ENCODE measurements around the gene OSBPL2. TPM values are rescaled to one million over a fixed set of nuclear protein-coding genes. Genes with fewer than 3 reads are reported as not detected.

Gene OSBPL2
- total RNA-seq, 1 experiment from 2014 or later = 41.4 TPM

- H3K4me1 ChIP-seq (ENCODE audit: control insufficient read depth, insufficient read depth, low read length) = peaks cover 32% of the 10 kb centered on the region
- H3K4me3 ChIP-seq (ENCODE audit: low read depth in 2 of 2, low read length in 2 of 2) = no peak overlapping the region
- H3K27ac ChIP-seq (ENCODE audit: low read length) = no peak overlapping the region
- no peaks in the 10 kb centered on the region for H3K9me3 ChIP-seq (ENCODE audit: control insufficient read depth, insufficient read depth, low read depth, low read length)
- DNase-seq (ENCODE audit: low read depth, low spot score) (no peak), ATAC-seq (no peak)
- in situ Hi-C loops (cut with HindIII; ENCODE audit: low pct_unique_long_range_greater_than_20kb, low sequenced_read_pairs) (no loop called here), intact Hi-C loops (cut with micrococcal nuclease; ENCODE audit: unreplicated experiment) (no loop called here)
- no peaks in the 10 kb centered on the region for H3K27me3 ChIP-seq (ENCODE audit: control insufficient read depth, insufficient read depth, low read length)
- no TSS peak for BruUV-seq (replicated peaks)
- TF ChIP-seq SIN3A (IDR thresholded peaks at IDR 0.05; ENCODE audit: borderline replicate concordance, insufficient read depth, low read depth, low read length) (no peak), REST (IDR thresholded peaks at IDR 0.05; ENCODE audit: insufficient read depth in 1 of 2, low read depth in 2 of 2, low read length in 1 of 2) (no peak), TCF7L2 (IDR thresholded peaks at IDR 0.05; ENCODE audit: low read depth, low read length) (no peak), CTCF (IDR thresholded peaks at IDR 0.05) (no peak), POLR2AphosphoS5 (IDR thresholded peaks at IDR 0.05; ENCODE audit: low read depth, low read length) (no peak)
- H3K36me3 ChIP-seq (ENCODE audit: control insufficient read depth, insufficient read depth, low read length) = peaks cover 20% of the 10 kb centered on the region
- ChIA-PET POLR2A (no interaction called here), CTCF (no interaction called here)
Measured at GRCh38 chr20:62313021-62313420, 74.7 kb downstream of the OSBPL2 start.

GRCh38 chr20:62313460-62314338 is 75.4 kb downstream of the OSBPL2 start:
- Histone ChIP-seq H3K4me1 (ENCODE audit: control insufficient read depth, insufficient read depth, low read length) (peaks cover 25% of the 10 kb centered on the region), H3K27me3 (ENCODE audit: control insufficient read depth, insufficient read depth, low read length) (no peaks in the 10 kb centered on the region), H3K9me3 (ENCODE audit: control insufficient read depth, insufficient read depth, low read depth, low read length) (no peaks in the 10 kb centered on the region), H3K27ac (ENCODE audit: low read length) (no peak overlapping the region), H3K36me3 (ENCODE audit: control insufficient read depth, insufficient read depth, low read length) (peaks cover 20% of the 10 kb centered on the region), H3K4me3 (ENCODE audit: low read depth in 2 of 2, low read length in 2 of 2) (no peak overlapping the region)
- in situ Hi-C loops (cut with HindIII; ENCODE audit: low pct_unique_long_range_greater_than_20kb, low sequenced_read_pairs) (no loop called here), intact Hi-C loops (cut with micrococcal nuclease; ENCODE audit: unreplicated experiment) (no loop called here)
- TF ChIP-seq REST (IDR thresholded peaks at IDR 0.05; ENCODE audit: insufficient read depth in 1 of 2, low read depth in 2 of 2, low read length in 1 of 2) (no peak), CTCF (IDR thresholded peaks at IDR 0.05) (no peak), TCF7L2 (IDR thresholded peaks at IDR 0.05; ENCODE audit: low read depth, low read length) (no peak), POLR2AphosphoS5 (IDR thresholded peaks at IDR 0.05; ENCODE audit: low read depth, low read length) (no peak), SIN3A (IDR thresholded peaks at IDR 0.05; ENCODE audit: borderline replicate concordance, insufficient read depth, low read depth, low read length) (no peak)
- ChIA-PET POLR2A (no interaction called here), CTCF (no interaction called here)
- ATAC-seq = no peak
- DNase-seq (ENCODE audit: low read depth, low spot score) = no peak
- no TSS peak for BruUV-seq (replicated peaks)
